Activated T-helper 17 cell treated with anti-CD3 and anti-CD28 coated beads, Interleukin-2, amount 50 U/mL, for 72 hours (primary cell): ENCODE data around the gene OTOF. TPM values are rescaled to one million over a fixed set of nuclear protein-coding genes. Genes with fewer than 3 reads are reported as not detected.

Experiments
- ATAC-seq: fragments of 150-1000 bp; cut with Tn5 transposase; replicated peaks from 2 replicates; pipeline ENCODE4 v1.10.0; 2021; ENCODE audit warnings: mild to moderate bottlenecking, moderate library complexity
- H3K27ac Mint-ChIP-seq: one replicate; pipeline ENCODE4 v1.8.0; 2022; ENCODE audit warnings: mixed read lengths
- H3K27me3 Mint-ChIP-seq: one replicate; pipeline ENCODE4 v1.8.0; 2022; ENCODE audit warnings: mixed read lengths
- H3K36me3 Mint-ChIP-seq: one replicate; pipeline ENCODE4 v1.8.0; 2022; ENCODE audit warnings: low read depth, mild to moderate bottlenecking, mixed read lengths
- H3K4me1 Mint-ChIP-seq: one replicate; pipeline ENCODE4 v1.8.0; 2022; ENCODE audit warnings: mixed read lengths
- H3K4me3 Mint-ChIP-seq: one replicate; pipeline ENCODE4 v1.8.0; 2022; ENCODE audit warnings: mild to moderate bottlenecking, mixed read lengths
- H3K9me3 Mint-ChIP-seq: one replicate; pipeline ENCODE4 v1.8.0; 2022; ENCODE audit warnings: mixed read lengths
- total RNA-seq, 2 donors: library from RNA; stranded (reverse); gene quantifications; one replicate each; pipeline ENCODE4 v1.2.3, GENCODE V29; 2022

The OTOF gene
- total RNA-seq, 2 donors from 2014 or later = 0.95 to 2.1 TPM

GRCh38 chr2:26459991-26460612, 17.8 kb downstream of the OTOF start:
- no peaks in the 10 kb centered on the region for H3K36me3 Mint-ChIP-seq
- H3K27ac Mint-ChIP-seq = no peak overlapping the region
- H3K4me1 Mint-ChIP-seq = no peaks in the 10 kb centered on the region
- H3K4me3 Mint-ChIP-seq = no peak overlapping the region
- no peak for ATAC-seq
- H3K27me3 Mint-ChIP-seq = no peaks in the 10 kb centered on the region
- no peaks in the 10 kb centered on the region for H3K9me3 Mint-ChIP-seq

DNA sequence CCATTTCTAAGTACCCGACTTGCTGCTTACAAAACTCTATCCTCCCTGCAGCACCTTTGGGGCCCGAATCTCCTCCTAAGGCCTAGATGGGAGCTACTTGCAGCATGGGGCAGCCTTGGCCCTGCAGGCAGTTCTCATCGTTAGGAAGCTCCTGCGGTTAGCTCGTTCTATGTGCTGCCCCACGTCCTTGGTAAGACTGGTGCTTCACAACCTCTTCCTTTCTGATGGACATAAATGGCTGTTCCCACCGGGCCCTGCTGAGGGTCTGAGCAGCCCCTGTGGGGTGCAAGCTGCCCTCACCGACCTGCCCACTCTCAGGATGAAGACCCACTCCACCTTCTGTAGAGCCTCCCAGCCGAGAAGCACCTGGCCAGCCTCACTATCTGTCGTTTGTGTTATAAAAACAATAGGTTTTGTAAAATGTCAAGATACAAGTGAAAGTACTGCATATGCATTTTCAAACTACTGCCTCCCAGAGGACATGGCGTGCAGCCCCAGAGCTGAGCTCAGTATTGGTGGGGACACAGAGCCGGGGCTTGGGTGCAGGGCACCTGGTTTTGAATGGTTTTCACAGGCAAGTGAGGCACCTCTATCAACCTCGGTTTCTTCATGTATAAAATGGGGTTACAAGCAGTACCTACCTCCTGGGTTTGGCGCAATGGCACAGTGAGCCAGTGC, 19.4 kb downstream of the OTOF start:
- H3K27me3 Mint-ChIP-seq = no peaks in the 10 kb centered on the region
- no peaks in the 10 kb centered on the region for H3K9me3 Mint-ChIP-seq
- no peaks in the 10 kb centered on the region for H3K36me3 Mint-ChIP-seq
- no peak for ATAC-seq
- no peak overlapping the region for H3K27ac Mint-ChIP-seq
- H3K4me1 Mint-ChIP-seq = no peaks in the 10 kb centered on the region
- no peak overlapping the region for H3K4me3 Mint-ChIP-seq

DNA sequence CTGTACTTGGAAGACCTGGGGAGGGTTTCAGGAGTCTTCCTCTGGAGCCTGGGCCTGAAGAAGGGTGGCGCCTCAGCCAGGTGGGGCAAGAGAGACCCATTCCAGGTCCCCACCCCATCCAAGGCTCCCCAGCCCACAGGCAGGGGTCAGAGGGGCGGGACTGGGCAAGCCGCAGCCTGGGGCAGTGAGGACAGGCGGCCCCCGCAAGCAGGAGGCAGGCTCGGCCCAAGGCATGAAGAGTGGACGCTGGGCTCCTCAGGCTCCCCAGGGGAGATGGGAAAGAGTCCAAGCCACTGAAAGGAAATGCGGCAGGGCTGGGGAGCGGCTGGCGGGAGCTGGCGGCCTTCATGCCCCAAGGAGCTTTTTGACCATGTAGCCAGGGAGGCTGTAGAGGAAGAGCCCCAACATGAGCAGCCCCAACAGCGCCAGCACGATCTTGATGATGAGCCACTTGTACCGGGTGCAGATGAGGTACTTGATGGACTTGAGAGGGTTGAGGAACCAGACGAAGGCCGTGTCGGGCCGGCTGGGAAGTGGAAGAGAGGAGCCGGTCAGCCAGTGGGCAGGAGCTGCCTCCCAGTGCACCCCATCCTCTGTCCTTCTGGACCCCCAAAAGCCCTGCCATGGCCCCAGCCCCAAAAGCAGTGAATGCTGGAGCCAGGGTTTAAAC, 20.1 kb downstream of the OTOF start:
- H3K4me1 Mint-ChIP-seq = no peaks in the 10 kb centered on the region
- H3K27ac Mint-ChIP-seq = no peak overlapping the region
- no peaks in the 10 kb centered on the region for H3K36me3 Mint-ChIP-seq
- peaks cover 3% of the 10 kb centered on the region for H3K27me3 Mint-ChIP-seq
- no peak for ATAC-seq
- no peak overlapping the region for H3K4me3 Mint-ChIP-seq
- H3K9me3 Mint-ChIP-seq = no peaks in the 10 kb centered on the region

DNA sequence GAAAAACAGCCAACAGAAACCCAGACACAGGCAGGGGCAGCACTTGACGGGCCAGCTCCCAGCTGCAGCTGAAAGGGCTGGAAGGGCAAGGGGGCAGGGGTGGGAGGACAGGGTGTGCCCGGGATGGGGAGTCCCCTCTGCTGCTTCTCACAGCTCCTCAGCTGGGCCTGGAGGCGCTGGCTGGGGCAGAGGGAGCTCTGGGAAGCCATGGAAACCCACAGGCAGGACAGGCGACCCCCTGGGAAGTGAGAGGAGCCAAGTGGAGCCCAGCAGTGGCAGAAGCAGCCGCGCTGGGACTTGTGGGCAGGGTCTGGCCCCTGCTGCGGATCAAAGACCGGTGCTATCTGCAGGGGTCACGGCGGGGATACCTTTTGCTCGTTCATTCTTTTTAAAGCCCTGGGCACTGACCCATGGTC, 20.7 kb downstream of the OTOF start:
- H3K9me3 Mint-ChIP-seq = no peaks in the 10 kb centered on the region

DNA sequence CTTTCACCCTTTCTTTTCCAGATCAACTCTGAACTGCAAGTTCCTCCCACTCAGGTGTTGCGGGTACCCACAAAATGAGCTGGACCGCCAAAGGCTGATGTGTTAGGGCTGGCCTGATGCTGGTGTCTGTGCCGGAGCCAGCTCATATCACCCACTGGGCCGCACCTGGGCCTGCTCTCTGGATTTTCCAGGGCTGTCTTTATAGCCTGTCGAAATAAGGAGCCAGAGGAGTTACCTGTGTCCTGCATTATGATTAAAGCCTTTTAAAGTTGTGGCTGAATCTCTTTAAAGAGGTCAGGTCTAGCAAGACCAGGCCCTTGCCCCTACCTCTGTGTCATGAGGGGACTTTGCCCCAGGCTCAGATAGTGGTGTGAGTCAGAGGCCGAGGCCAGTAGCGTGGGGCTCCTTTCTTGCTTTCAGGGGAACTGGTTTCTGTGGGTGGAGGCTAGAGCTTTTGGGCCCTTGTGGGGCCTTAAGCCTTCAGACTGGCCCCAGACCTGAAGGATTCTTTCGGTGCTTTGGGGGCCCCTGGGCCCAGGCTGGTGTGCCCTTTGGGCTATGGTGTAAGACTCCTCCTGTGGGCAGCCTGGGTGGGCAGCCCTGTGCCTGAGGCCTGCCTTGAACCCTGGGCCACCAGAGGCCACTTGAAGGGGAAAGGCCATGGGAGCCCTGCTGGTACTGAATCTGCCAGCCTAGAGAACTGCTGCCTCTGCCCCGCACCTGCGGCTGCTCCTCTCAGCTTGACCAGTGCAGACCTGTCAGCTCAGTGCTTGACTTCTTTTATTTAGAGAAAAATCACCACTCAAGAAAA, 21.3 kb downstream of the OTOF start:
- Mint-ChIP-seq H3K4me3 (no peak overlapping the region), H3K36me3 (no peaks in the 10 kb centered on the region), H3K9me3 (no peaks in the 10 kb centered on the region), H3K4me1 (no peaks in the 10 kb centered on the region), H3K27me3 (peaks cover 3% of the 10 kb centered on the region), H3K27ac (no peak overlapping the region)
- ATAC-seq = peak; percentile 16

More for the DNA sequence above, 20.7 kb downstream of the OTOF start:
- Mint-ChIP-seq H3K4me3 (no peak overlapping the region), H3K27ac (no peak overlapping the region), H3K4me1 (no peaks in the 10 kb centered on the region), H3K36me3 (no peaks in the 10 kb centered on the region), H3K27me3 (peaks cover 3% of the 10 kb centered on the region)
- no peak for ATAC-seq

DNA sequence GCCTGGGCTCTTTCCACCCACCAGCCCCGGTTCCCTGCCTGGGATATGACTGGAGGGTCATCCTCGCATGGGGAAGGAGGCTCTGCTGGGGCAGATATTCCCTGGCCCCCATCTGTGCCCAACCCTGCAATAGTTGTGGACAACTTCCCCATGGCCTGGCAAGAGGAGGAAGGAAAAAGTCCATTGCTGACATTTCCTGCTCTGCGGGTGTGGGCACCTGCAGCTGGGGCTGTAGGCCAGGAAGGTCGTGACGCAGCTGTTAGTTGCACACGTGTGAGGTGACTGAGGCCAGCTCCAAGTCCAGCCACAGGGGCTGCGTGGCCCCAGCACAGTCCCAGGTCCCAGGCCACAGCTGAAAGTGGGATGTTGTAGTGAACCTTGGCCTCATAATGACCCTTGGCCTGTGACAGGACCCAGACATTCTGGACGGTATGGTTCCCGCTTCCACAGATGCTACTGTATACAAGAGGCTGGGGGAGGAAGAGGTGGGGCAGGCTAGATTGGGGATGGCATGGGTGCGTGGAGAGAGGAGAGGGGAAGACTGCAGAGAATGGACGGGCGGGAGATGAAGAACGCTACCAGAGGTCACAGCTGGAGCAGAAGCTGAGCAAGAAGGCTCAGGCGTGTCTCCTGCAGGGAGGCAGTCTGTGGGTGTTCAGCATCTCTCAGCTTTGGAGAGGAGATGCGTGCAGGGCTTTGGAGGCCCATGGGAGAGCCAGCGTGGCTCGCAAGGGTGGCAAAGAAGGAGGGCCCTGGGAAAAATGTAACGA, 22.1 kb downstream of the OTOF start:
- ATAC-seq = no peak
- no peaks in the 10 kb centered on the region for H3K4me1 Mint-ChIP-seq
- H3K27me3 Mint-ChIP-seq = peaks cover 3% of the 10 kb centered on the region
- no peaks in the 10 kb centered on the region for H3K36me3 Mint-ChIP-seq
- H3K27ac Mint-ChIP-seq = no peak overlapping the region
- H3K9me3 Mint-ChIP-seq = no peaks in the 10 kb centered on the region
- no peak overlapping the region for H3K4me3 Mint-ChIP-seq

GRCh38 chr2:26455037-26455669, 22.8 kb downstream of the OTOF start:
- Mint-ChIP-seq H3K4me1 (no peaks in the 10 kb centered on the region), H3K4me3 (no peak overlapping the region), H3K36me3 (no peaks in the 10 kb centered on the region), H3K27ac (no peak overlapping the region), H3K9me3 (no peaks in the 10 kb centered on the region), H3K27me3 (peaks cover 3% of the 10 kb centered on the region)
- ATAC-seq = no peak

DNA sequence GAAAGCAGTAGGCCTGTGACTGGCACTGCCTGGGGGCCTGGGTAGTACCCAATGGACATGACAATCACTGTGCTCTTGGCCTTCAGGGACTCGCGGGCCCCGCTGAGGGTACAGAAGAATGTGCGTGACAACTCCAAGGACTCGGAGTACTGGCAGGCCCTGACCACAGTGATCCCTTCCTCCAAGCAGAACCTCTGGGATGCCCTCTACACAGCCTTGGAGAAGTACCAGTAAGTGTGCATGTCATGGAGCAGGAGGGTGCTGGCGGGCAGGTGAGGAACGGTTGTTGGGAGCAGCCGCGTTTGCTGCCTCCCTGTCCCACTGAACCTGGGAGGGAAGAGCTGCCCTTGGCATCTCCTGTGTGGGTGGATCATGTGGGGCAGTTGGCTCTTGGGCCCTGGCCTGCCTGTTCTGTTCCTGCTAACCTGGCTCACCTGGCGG, 23.3 kb downstream of the OTOF start:
- Mint-ChIP-seq H3K27ac (no peak overlapping the region), H3K4me3 (no peak overlapping the region), H3K27me3 (peaks cover 3% of the 10 kb centered on the region), H3K4me1 (no peaks in the 10 kb centered on the region), H3K36me3 (no peaks in the 10 kb centered on the region), H3K9me3 (no peaks in the 10 kb centered on the region)
- no peak for ATAC-seq

GRCh38 chr2:26453421-26454329, 24.2 kb downstream of the OTOF start:
- H3K4me1 Mint-ChIP-seq = no peaks in the 10 kb centered on the region

GRCh38 chr2:26451700-26452099, 26.2 kb downstream of the OTOF start:
- Mint-ChIP-seq H3K9me3 (no peaks in the 10 kb centered on the region), H3K36me3 (no peaks in the 10 kb centered on the region), H3K27me3 (peaks cover 3% of the 10 kb centered on the region), H3K27ac (no peak overlapping the region), H3K4me3 (no peak overlapping the region), H3K4me1 (no peaks in the 10 kb centered on the region)
- ATAC-seq = no peak

More at GRCh38 chr2:26453421-26454329, 24.2 kb downstream of the OTOF start:
- Mint-ChIP-seq H3K36me3 (no peaks in the 10 kb centered on the region), H3K4me3 (no peak overlapping the region), H3K27ac (no peak overlapping the region), H3K9me3 (no peaks in the 10 kb centered on the region), H3K27me3 (peaks cover 3% of the 10 kb centered on the region)
- ATAC-seq = no peak

DNA sequence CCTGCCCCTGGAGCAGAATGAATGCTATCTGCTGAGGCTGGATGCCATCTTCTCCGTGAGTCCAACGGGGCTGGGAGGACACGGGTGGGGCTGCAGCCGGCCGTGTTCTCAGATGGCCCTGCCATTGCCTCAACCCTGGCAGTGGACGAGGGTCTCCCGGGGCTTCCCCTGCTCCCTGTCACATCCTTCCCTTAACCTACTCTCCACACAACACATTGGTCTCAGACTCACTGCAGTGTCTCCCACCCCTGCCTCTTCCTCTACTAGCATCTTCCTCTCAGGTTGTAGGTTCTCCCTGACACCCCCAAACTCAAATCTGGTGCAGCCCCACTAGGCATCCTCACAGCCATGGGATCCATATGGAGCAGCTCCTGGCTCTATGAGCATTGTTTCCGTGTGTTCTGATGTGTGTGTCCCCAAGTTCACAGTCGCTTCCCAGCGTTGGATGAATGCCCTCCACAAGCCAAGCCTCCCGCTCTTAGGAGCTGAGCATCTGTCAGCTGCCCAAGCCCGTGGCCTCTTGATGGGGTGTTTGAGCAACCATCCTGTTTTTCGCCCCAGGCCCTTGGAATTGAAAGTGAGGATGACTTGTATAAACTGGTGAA, 27.8 kb downstream of the OTOF start:
- Mint-ChIP-seq H3K4me1 (no peaks in the 10 kb centered on the region), H3K27ac (no peak overlapping the region), H3K36me3 (no peaks in the 10 kb centered on the region), H3K9me3 (no peaks in the 10 kb centered on the region), H3K4me3 (no peak overlapping the region), H3K27me3 (peaks cover 3% of the 10 kb centered on the region)
- ATAC-seq = no peak

DNA sequence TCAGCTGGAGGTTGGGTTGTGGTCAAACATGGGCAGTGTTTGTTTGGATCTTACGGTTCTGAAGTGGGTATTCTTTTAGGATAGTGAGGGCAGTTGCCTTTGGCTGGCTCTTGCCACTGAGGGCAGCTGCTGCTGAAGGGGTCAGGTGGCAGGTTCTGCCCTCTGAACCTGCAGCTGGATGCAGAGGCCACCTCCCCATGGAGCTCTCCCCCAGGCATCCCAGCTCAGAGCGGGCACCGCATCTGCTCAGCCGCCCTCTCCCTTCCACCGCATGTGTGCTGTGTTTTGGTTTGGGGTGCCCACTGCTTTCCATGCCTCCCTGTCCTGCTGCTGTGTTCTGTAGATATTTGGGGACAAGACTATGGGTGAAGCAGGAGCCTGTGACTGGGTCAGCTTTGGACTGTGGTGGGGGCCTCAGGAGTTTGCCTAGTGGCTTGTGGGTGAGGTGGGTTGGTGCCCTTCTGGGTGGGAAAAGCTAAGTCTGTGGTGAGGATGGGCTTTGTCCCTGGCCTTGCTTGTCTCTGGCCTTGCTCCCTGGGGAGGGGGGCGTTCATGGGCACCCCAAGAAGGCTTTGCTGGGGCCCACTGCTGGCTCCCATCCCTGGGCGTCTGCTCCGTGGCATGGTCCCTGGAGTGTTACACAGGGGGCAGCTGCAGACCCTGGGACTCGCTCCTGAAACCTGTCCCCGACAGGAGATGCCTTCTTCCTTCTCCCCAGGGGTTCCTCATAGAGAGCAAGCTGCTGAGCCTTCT, 28.5 kb downstream of the OTOF start:
- Mint-ChIP-seq H3K4me3 (no peak overlapping the region), H3K27me3 (peaks cover 3% of the 10 kb centered on the region), H3K4me1 (no peaks in the 10 kb centered on the region), H3K36me3 (no peaks in the 10 kb centered on the region), H3K27ac (no peak overlapping the region), H3K9me3 (no peaks in the 10 kb centered on the region)
- no peak for ATAC-seq
